HCT116 (cell line): Measurements from ENCODE around the gene DR1. TPM values are rescaled to one million over a fixed set of nuclear protein-coding genes. Genes with fewer than 3 reads are reported as not detected.

Source experiments
- ATAC-seq: fragments of 200-7000 bp; cut with Tn5 transposase; 2 replicates; pipeline ENCODE4 v1.9.1; 2020; ENCODE audit warnings: mild to moderate bottlenecking, moderate library complexity
- BruUV-seq: library from RNA; stranded (reverse); fragments of 400-500 nt; replicated peaks from 2 replicates; lab custom pipeline; 2021; lab: Mats Ljungman, UMichigan
- CTCF ChIA-PET: fragments of 300-600 bp; sonication (Branson Sonifier 250); formaldehyde crosslinking; loops from one replicate; lab custom pipeline; 2021; ENCODE audit warnings: antibody characterized with exemption; lab: Charles Lee
- POLR2A ChIA-PET: fragments of 300-600, 350-600 bp; sonication (Branson Sonifier 250); formaldehyde crosslinking; loops from one replicate; lab custom pipeline; 2021; ENCODE audit warnings: antibody characterized with exemption; lab: Charles Lee
- RAD21 ChIA-PET, 2 experiments: fragments of 300-600 bp; sonication (Branson Sonifier 250); formaldehyde crosslinking; loops; one replicate each; lab custom pipeline; 2023; ENCODE audit warnings: low total read pairs in 2 of 2; ENCODE audit not compliant: uncharacterized antibody in 2 of 2, unreplicated experiment in 2 of 2, low non-redundant PET in 1 of 2; lab: Charles Lee
- DNase-seq: peaks from one replicate; pipeline ENCODE4 v3.0.0-alpha.2; 2010; ENCODE audit warnings: low read depth, low spot score
- H2AFZ ChIP-seq: fragments of 200-600 bp; shearing (Covaris generic), sonication (generic); 2 replicates; pipeline ENCODE4 v1.6.1; 2017; ENCODE audit warnings: low read depth, mixed run types, mixed read lengths, antibody characterized with exemption, low read length; ENCODE audit not compliant: poor library complexity, severe bottlenecking
- H3K27ac ChIP-seq: 2 replicates; pipeline ENCODE4 v1.5.1; 2012; ENCODE audit warnings: low read depth, low read length
- H3K27me3 ChIP-seq: fragments of 200-600 bp; sonication (generic); 2 replicates; pipeline ENCODE4 v1.6.1; 2016; ENCODE audit warnings: mixed run types, low read length, mixed read lengths; ENCODE audit not compliant: insufficient read depth
- H3K36me3 ChIP-seq, 2 experiments: fragments of 200-500 bp in 1 of 2; fragments of 200-600 bp in 1 of 2; sonication (Bioruptor generic) in 1 of 2; sonication (generic) in 1 of 2; 2 replicates each; pipeline versions ENCODE4 v1.5.1 to v1.6.1; 2014 to 2016; ENCODE audit warnings: low read length in 2 of 2, inconsistent platforms in 1 of 2, mixed read lengths in 1 of 2, mixed run types in 1 of 2; ENCODE audit not compliant: insufficient read depth in 2 of 2, control insufficient read depth in 1 of 2
- H3K4me1 ChIP-seq, 2 experiments: fragments of 200-600 bp in 1 of 2; sonication (generic) in 1 of 2; 2 replicates each; pipeline versions ENCODE4 v1.5.1 to v1.6.1; 2012 to 2017; ENCODE audit warnings: low read length in 2 of 2, inconsistent platforms in 1 of 2, mild to moderate bottlenecking in 1 of 2, mixed read lengths in 1 of 2, mixed run types in 1 of 2, moderate library complexity in 1 of 2; ENCODE audit not compliant: insufficient read depth in 2 of 2, control insufficient read depth in 1 of 2
- H3K4me2 ChIP-seq: fragments of 200-600 bp; sonication (generic); 2 replicates; pipeline ENCODE4 v1.6.1; 2017; ENCODE audit warnings: mixed run types, low read length, mixed read lengths
- H3K4me3 ChIP-seq, 2 experiments: fragments of 200-600 bp in 1 of 2; sonication (generic) in 1 of 2; replicated peaks in 1 of 2; 2 replicates each; pipeline ENCODE4 v1.5.1; 2011 to 2016; ENCODE audit warnings: low read length in 2 of 2, control low read depth in 1 of 2, low read depth in 1 of 2, mild to moderate bottlenecking in 1 of 2, mixed read lengths in 1 of 2, mixed run types in 1 of 2
- H3K79me2 ChIP-seq: fragments of 200-600 bp; sonication (generic); 2 replicates; pipeline ENCODE4 v1.6.1; 2017; ENCODE audit warnings: mild to moderate bottlenecking, mixed run types, low read length, moderate library complexity, mixed read lengths; ENCODE audit not compliant: insufficient read depth
- H3K9ac ChIP-seq: fragments of 200-600 bp; sonication (generic); 2 replicates; pipeline ENCODE4 v1.6.1; 2016; ENCODE audit warnings: low read length, mixed read lengths
- H3K9me2 ChIP-seq: fragments of 200-600 bp; sonication (generic), shearing (Covaris generic); 2 replicates; pipeline ENCODE4 v1.6.1; 2017; ENCODE audit warnings: mixed run types, mild to moderate bottlenecking, moderate library complexity; ENCODE audit not compliant: insufficient read depth
- H3K9me3 ChIP-seq, 2 experiments: fragments of 200-500 bp in 1 of 2; fragments of 200-600 bp in 1 of 2; sonication (Bioruptor generic) in 1 of 2; sonication (generic) in 1 of 2; 2 replicates each; pipeline ENCODE4 v1.6.1; 2014 to 2017; ENCODE audit warnings: low read length in 2 of 2, mixed read lengths in 2 of 2, inconsistent platforms in 1 of 2, low read depth in 1 of 2, mild to moderate bottlenecking in 1 of 2, mixed run types in 1 of 2, moderate library complexity in 1 of 2; ENCODE audit not compliant: control insufficient read depth in 1 of 2, insufficient read depth in 1 of 2
- H4K20me1 ChIP-seq: fragments of 200-600 bp; sonication (generic), shearing (Covaris generic); 2 replicates; pipeline ENCODE4 v1.6.1; 2017; ENCODE audit warnings: mixed run types, mild to moderate bottlenecking, moderate library complexity; ENCODE audit not compliant: insufficient read depth
- CBX3 ChIP-seq: IDR thresholded peaks from 2 replicates; pipeline ENCODE4 v1.6.1; 2012; ENCODE audit warnings: low read depth
- EGR1 ChIP-seq: IDR thresholded peaks from 2 replicates; pipeline ENCODE4 v1.6.1; 2012; ENCODE audit warnings: low read depth
- EZH2 ChIP-seq: fragments of 200-600 bp; sonication (generic); IDR thresholded peaks from 2 replicates; pipeline ENCODE4 v1.6.1; 2017; ENCODE audit warnings: antibody characterized with exemption, mixed run types
- FOSL1 ChIP-seq: IDR thresholded peaks from 2 replicates; pipeline ENCODE4 v1.6.1; 2012; ENCODE audit warnings: low read depth
- JUND ChIP-seq: IDR thresholded peaks from 2 replicates; pipeline ENCODE4 v1.6.1; 2012
- POLR2A ChIP-seq: IDR thresholded peaks from 2 replicates; pipeline ENCODE4 v1.7.0; 2011; ENCODE audit warnings: borderline replicate concordance; ENCODE audit not compliant: insufficient read depth, insufficient read length; ENCODE audit errors: extremely low read depth
- RAD21 ChIP-seq: IDR thresholded peaks from 2 replicates; pipeline ENCODE4 v1.6.1; 2012; ENCODE audit warnings: low read depth, mild to moderate bottlenecking
- SP1 ChIP-seq: IDR thresholded peaks from 2 replicates; pipeline ENCODE4 v1.6.1; 2012; ENCODE audit warnings: low read depth
- SRF ChIP-seq: IDR thresholded peaks from 2 replicates; pipeline ENCODE4 v1.6.1; 2012; ENCODE audit warnings: low read depth
- TCF7L2 ChIP-seq: IDR thresholded peaks from 2 replicates; pipeline ENCODE4 v1.7.0; 2011; ENCODE audit warnings: borderline replicate concordance, inconsistent platforms; ENCODE audit not compliant: insufficient read depth, insufficient read length; ENCODE audit errors: extremely low read depth
- ZFX ChIP-seq: fragments of 450-650 bp; IDR thresholded peaks from 2 replicates; pipeline ENCODE4 v1.6.1; 2017
- ZNF274 ChIP-seq: fragments of 200-500 bp; sonication (Bioruptor generic); IDR thresholded peaks from 2 replicates; pipeline ENCODE4 v1.6.1; 2014; ENCODE audit warnings: mild to moderate bottlenecking, low read depth, low read length, inconsistent platforms
- intact Hi-C: fragments of 100-400 bp; cut with micrococcal nuclease; formaldehyde crosslinking; loops from 2 replicates; pipeline ENCODE4 v1.10.0; 2022
- total RNA-seq: library from RNA; stranded (reverse); gene quantifications from one replicate; pipeline ENCODE4 v1.2.1, GENCODE V29; 2021; ENCODE audit not compliant: unreplicated experiment
- TF ChIP-seq, protein P1 (sequence below): IDR thresholded peaks from 2 replicates; pipeline ENCODE4 v1.6.1; 2011; ENCODE audit warnings: mild to moderate bottlenecking, low read length, moderate library complexity; ENCODE audit not compliant: insufficient replicate concordance; ENCODE audit errors: extremely low read depth
- TF ChIP-seq, protein P2 (sequence below), 3 experiments: fragments of 200-600 bp in 1 of 3; sonication (generic) in 1 of 3; IDR thresholded peaks in 2 of 3; conservative IDR thresholded peaks in 1 of 3; 2 replicates each; pipeline ENCODE4 v1.5.1; 2012 to 2017; ENCODE audit warnings: low read depth in 2 of 3, low read length in 2 of 3, antibody characterized with exemption in 1 of 3, borderline replicate concordance in 1 of 3, control low read depth in 1 of 3, mild to moderate bottlenecking in 1 of 3, mixed read lengths in 1 of 3, mixed run types in 1 of 3, moderate library complexity in 1 of 3; ENCODE audit not compliant: insufficient read depth in 1 of 3
- TF ChIP-seq, protein P3 (sequence below): IDR thresholded peaks from 2 replicates; pipeline ENCODE4 v1.6.1; 2012; ENCODE audit warnings: low read depth

Gene DR1
- total RNA-seq, 1 experiment from 2014 or later: 73.8 TPM

DNA sequence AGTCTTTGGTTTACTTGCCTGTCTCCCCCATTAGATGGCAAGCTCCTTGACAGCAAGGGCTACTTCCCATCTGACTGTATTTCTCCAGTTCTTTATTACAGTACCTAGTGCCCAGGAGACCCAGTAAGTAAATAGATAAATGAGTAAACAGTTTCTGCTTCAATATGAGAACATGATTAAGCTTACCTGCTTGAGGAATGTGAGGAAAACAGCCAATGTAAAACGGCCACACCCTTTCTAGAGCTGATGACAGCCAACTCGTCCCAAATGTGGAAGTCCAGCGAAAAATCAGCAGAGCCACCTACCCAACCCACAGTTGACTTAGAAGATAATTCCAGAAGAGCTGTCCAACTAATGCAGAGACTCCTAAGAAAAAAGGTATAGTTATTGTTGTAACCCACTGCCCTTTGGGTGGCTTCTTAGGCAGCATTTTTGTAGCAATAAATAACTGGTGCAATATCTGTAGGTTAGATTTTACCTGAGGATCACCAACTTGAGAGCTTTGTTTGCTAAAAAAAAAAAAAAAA lies 6.5 kb upstream of the DR1 start:
- TF ChIP-seq, protein P1, sequence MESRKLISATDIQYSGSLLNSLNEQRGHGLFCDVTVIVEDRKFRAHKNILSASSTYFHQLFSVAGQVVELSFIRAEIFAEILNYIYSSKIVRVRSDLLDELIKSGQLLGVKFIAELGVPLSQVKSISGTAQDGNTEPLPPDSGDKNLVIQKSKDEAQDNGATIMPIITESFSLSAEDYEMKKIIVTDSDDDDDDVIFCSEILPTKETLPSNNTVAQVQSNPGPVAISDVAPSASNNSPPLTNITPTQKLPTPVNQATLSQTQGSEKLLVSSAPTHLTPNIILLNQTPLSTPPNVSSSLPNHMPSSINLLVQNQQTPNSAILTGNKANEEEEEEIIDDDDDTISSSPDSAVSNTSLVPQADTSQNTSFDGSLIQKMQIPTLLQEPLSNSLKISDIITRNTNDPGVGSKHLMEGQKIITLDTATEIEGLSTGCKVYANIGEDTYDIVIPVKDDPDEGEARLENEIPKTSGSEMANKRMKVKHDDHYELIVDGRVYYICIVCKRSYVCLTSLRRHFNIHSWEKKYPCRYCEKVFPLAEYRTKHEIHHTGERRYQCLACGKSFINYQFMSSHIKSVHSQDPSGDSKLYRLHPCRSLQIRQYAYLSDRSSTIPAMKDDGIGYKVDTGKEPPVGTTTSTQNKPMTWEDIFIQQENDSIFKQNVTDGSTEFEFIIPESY: no peak
- no peak for TF ChIP-seq ZFX
- no peak for TF ChIP-seq RAD21
- TF ChIP-seq SRF: no peak
- TF ChIP-seq EGR1: no peak
- no peak for TF ChIP-seq EZH2
- TF ChIP-seq TCF7L2: no peak
- no peak for TF ChIP-seq SP1
- TF ChIP-seq, protein P2, sequence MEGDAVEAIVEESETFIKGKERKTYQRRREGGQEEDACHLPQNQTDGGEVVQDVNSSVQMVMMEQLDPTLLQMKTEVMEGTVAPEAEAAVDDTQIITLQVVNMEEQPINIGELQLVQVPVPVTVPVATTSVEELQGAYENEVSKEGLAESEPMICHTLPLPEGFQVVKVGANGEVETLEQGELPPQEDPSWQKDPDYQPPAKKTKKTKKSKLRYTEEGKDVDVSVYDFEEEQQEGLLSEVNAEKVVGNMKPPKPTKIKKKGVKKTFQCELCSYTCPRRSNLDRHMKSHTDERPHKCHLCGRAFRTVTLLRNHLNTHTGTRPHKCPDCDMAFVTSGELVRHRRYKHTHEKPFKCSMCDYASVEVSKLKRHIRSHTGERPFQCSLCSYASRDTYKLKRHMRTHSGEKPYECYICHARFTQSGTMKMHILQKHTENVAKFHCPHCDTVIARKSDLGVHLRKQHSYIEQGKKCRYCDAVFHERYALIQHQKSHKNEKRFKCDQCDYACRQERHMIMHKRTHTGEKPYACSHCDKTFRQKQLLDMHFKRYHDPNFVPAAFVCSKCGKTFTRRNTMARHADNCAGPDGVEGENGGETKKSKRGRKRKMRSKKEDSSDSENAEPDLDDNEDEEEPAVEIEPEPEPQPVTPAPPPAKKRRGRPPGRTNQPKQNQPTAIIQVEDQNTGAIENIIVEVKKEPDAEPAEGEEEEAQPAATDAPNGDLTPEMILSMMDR (IDR thresholded peaks at IDR 0.05 in 2 of 3, conservative IDR thresholded peaks at IDR 0.05 in 1 of 3; ENCODE audit: borderline replicate concordance in 1 of 3, insufficient read depth in 1 of 3, low read depth in 2 of 3, low read length in 2 of 3): no peak
- no peak for TF ChIP-seq JUND
- TF ChIP-seq FOSL1: no peak
- TF ChIP-seq POLR2A: no peak
- no peak for TF ChIP-seq CBX3
- TF ChIP-seq, protein P3, sequence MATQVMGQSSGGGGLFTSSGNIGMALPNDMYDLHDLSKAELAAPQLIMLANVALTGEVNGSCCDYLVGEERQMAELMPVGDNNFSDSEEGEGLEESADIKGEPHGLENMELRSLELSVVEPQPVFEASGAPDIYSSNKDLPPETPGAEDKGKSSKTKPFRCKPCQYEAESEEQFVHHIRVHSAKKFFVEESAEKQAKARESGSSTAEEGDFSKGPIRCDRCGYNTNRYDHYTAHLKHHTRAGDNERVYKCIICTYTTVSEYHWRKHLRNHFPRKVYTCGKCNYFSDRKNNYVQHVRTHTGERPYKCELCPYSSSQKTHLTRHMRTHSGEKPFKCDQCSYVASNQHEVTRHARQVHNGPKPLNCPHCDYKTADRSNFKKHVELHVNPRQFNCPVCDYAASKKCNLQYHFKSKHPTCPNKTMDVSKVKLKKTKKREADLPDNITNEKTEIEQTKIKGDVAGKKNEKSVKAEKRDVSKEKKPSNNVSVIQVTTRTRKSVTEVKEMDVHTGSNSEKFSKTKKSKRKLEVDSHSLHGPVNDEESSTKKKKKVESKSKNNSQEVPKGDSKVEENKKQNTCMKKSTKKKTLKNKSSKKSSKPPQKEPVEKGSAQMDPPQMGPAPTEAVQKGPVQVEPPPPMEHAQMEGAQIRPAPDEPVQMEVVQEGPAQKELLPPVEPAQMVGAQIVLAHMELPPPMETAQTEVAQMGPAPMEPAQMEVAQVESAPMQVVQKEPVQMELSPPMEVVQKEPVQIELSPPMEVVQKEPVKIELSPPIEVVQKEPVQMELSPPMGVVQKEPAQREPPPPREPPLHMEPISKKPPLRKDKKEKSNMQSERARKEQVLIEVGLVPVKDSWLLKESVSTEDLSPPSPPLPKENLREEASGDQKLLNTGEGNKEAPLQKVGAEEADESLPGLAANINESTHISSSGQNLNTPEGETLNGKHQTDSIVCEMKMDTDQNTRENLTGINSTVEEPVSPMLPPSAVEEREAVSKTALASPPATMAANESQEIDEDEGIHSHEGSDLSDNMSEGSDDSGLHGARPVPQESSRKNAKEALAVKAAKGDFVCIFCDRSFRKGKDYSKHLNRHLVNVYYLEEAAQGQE: no peak
- no peak for TF ChIP-seq ZNF274
- no peak overlapping the region; the same call in 1 of the 2 replicates for H3K27ac ChIP-seq
- peaks cover 12% of the 10 kb centered on the region for H3K79me2 ChIP-seq
- H3K4me3 ChIP-seq: no peak overlapping the region
- ChIA-PET RAD21 (no interaction called here), CTCF (no interaction called here), POLR2A (interaction anchor here (1.4 kb wide), 1 partner anchor 14 kb away, joined by 5 read pairs; no protein-coding TSS in a partner anchor)
- ATAC-seq (0 out of 2 replicates have a peak, but pooled peaks have one; percentile 56), DNase-seq (no peak)
- BruUV-seq: no TSS peak
- no peaks in the 10 kb centered on the region for H4K20me1 ChIP-seq
- no peaks in the 10 kb centered on the region for H3K27me3 ChIP-seq
- H2AFZ ChIP-seq: no peak overlapping the region
- H3K9me2 ChIP-seq: no peaks in the 10 kb centered on the region
- H3K4me1 ChIP-seq: peaks cover 10 to 35% of the 10 kb centered on the region in 2 experiments
- H3K36me3 ChIP-seq: no peaks in the 10 kb centered on the region
- H3K4me2 ChIP-seq: peak overlapping the region; percentile 57
- no peak overlapping the region for H3K9ac ChIP-seq
- intact Hi-C loops: no loop called here
- H3K9me3 ChIP-seq: no peaks in the 10 kb centered on the region
